Measurements from ENCODE around the gene SMC4.
"Not testable (repeated sequence)": the region's sequence is repeated elsewhere in the genome, so short reads cannot be mapped to it uniquely, and the experiment has no call there.

Gene SMC4

GRCh38 chr3:160399125-160400029, at the start of gene SMC4, which contains the start of gene IFT80:
Gene SMC4, plus strand, starts transcription at chr3:160399650. Its CDS starts 1,177 bp downstream, at chr3:160400827.
Gene IFT80, minus strand, starts transcription at chr3:160399225. Its CDS starts 14,625 bp downstream, at chr3:160384600.
- DNase-seq = peak; percentile 90

GRCh38 chr3:160355826-160356225, 43.6 kb upstream of the SMC4 start:
- no peak for DNase-seq

- not testable (repeated sequence) for DNase-seq
These were observed 36.6 kb upstream of the SMC4 start for GRCh38 chr3:160362896-160363295.

- DNase-seq = no peak
These were observed 33.5 kb upstream of the SMC4 start for GRCh38 chr3:160365869-160366522.

GRCh38 chr3:160368804-160369203, 30.6 kb upstream of the SMC4 start:
- no peak for DNase-seq

- no peak for DNase-seq
These were observed 29.7 kb upstream of the SMC4 start for GRCh38 chr3:160369784-160370183.

- no peak for DNase-seq
These were observed 28.2 kb upstream of the SMC4 start for GRCh38 chr3:160370987-160371857.

GRCh38 chr3:160372780-160373179, 26.7 kb upstream of the SMC4 start:
- DNase-seq = no peak

GRCh38 chr3:160373655-160374054, 25.8 kb upstream of the SMC4 start:
- DNase-seq = no peak

- DNase-seq = no peak
These were observed 25.0 kb upstream of the SMC4 start for GRCh38 chr3:160374472-160374871.

GRCh38 chr3:160374925-160375324, 24.5 kb upstream of the SMC4 start:
- DNase-seq = no peak

GRCh38 chr3:160376681-160377080, 22.8 kb upstream of the SMC4 start:
- DNase-seq = no peak

- no peak for DNase-seq
These were observed 20.9 kb upstream of the SMC4 start for GRCh38 chr3:160378331-160379109.

GRCh38 chr3:160379628-160380214, 19.7 kb upstream of the SMC4 start:
- no peak for DNase-seq

- no peak for DNase-seq
These were observed 18.0 kb upstream of the SMC4 start for GRCh38 chr3:160381470-160381869.

- DNase-seq = no peak
These were observed 14.7 kb upstream of the SMC4 start for GRCh38 chr3:160384639-160385318.

- DNase-seq = no peak
These were observed 8.8 kb upstream of the SMC4 start for GRCh38 chr3:160390565-160391138.

GRCh38 chr3:160392798-160393197, 6.7 kb upstream of the SMC4 start:
- DNase-seq = no peak

- no peak for DNase-seq
These were observed 6.0 kb upstream of the SMC4 start for GRCh38 chr3:160393346-160394008.

GRCh38 chr3:160394009-160394392, 5.4 kb upstream of the SMC4 start:
- DNase-seq = no peak

Data from T1000 (cell line).